Measurements from ENCODE around the gene CMPK2.
A peak's percentile ranks its signal among the peaks of the same experiment; 100 is the strongest.

Gene CMPK2, protein sequence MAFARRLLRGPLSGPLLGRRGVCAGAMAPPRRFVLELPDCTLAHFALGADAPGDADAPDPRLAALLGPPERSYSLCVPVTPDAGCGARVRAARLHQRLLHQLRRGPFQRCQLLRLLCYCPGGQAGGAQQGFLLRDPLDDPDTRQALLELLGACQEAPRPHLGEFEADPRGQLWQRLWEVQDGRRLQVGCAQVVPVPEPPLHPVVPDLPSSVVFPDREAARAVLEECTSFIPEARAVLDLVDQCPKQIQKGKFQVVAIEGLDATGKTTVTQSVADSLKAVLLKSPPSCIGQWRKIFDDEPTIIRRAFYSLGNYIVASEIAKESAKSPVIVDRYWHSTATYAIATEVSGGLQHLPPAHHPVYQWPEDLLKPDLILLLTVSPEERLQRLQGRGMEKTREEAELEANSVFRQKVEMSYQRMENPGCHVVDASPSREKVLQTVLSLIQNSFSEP
- 9.3 to 15.4 (median 9.7) reads per million in 3 donors for total RNA-seq

DNA sequence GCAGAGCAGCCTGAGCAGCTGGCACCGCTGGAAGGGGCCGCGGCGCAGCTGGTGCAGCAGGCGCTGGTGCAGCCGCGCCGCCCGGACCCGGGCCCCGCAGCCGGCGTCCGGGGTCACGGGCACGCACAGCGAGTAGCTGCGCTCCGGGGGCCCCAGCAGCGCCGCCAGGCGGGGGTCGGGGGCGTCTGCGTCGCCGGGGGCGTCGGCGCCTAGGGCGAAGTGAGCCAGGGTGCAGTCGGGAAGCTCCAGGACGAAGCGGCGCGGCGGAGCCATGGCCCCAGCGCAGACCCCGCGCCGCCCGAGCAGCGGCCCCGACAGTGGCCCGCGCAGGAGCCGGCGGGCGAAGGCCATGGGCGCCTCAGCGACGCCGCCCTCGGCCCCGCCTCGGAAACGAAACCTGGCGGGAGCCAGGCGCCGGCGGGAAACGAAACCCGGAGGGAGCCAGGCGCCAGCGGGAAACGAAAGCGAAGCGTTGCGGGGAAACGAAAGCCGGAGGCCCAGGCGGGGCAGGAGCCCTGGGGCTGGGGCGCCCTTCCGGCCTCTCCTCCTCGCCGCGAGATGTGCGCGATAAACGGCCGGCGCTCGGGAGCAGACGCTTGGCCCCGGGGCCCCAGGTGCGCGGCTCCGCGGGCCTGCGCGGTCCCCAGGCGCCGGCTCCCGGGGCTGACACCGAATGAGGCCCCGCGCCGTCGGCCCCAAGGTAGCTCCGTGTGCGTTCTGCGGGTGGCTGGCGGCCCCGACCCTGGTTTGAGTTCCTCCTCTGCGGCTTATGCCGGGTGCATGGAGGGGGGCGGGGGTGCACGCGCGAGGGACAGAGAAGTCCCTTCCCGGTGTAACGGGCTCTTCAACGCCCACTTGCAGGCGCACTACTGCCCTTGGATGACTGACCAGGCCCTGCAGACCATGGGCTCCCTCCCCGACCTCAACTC is at the start of gene CMPK2:
TSS of gene CMPK2 (minus strand) at position 562 of the 929 bp plus-strand sequence. CDS start at position 351, 211 bp downstream.
- H3K4me1 ChIP-seq (ENCODE audit: control insufficient read depth, insufficient read depth, low read length, poor library complexity, severe bottlenecking): no peaks in the 10 kb centered on the region
- H3K9me3 ChIP-seq (ENCODE audit: control insufficient read depth, low read length): no peaks in the 10 kb centered on the region
- H3K36me3 ChIP-seq (ENCODE audit: control insufficient read depth, insufficient read depth, low read length): peaks cover 11% of the 10 kb centered on the region
- no peaks in the 10 kb centered on the region for H3K27me3 ChIP-seq (replicated peaks; ENCODE audit: control insufficient read depth, insufficient read depth, low read length, poor library complexity, severe bottlenecking)
- H3K27ac ChIP-seq (ENCODE audit: insufficient read depth, low read length, poor library complexity, severe bottlenecking): peak within 1 kb of the TSS; percentile 54
- H3K4me3 ChIP-seq (ENCODE audit: insufficient read depth, low read depth, low read length, poor library complexity, severe bottlenecking): peak within 1 kb of the TSS; percentile 78
- DNase-seq: peak; percentile 67 to 69 (median 67)

DNA sequence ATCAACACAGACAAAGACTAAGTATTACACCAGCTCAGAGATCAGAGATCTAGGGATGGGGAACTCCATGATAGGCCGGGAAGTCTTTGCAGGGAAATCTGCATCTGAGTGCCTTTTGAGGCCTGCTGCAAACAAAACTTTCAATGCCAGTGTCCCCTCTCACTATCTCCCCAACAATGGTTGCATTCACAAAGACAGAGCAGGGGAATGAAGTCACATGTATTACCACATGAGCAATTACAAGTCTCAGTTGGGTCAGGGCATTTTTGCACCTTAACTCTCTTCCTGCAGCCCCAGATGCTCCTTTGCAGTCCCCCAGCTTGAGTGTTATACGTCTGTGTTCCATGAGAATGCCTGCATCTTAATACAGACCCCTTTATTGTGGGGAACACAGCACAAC is 49.7 kb upstream of the CMPK2 start:
- Histone ChIP-seq H3K27ac (ENCODE audit: insufficient read depth, low read length, poor library complexity, severe bottlenecking) (no peak overlapping the region), H3K4me3 (ENCODE audit: insufficient read depth, low read depth, low read length, poor library complexity, severe bottlenecking) (no peak overlapping the region), H3K4me1 (ENCODE audit: control insufficient read depth, insufficient read depth, low read length, poor library complexity, severe bottlenecking) (peaks cover 41% of the 10 kb centered on the region), H3K9me3 (ENCODE audit: control insufficient read depth, low read length) (no peaks in the 10 kb centered on the region), H3K36me3 (ENCODE audit: control insufficient read depth, insufficient read depth, low read length) (no peaks in the 10 kb centered on the region), H3K27me3 (replicated peaks; ENCODE audit: control insufficient read depth, insufficient read depth, low read length, poor library complexity, severe bottlenecking) (no peaks in the 10 kb centered on the region)
- no peak for DNase-seq

DNA sequence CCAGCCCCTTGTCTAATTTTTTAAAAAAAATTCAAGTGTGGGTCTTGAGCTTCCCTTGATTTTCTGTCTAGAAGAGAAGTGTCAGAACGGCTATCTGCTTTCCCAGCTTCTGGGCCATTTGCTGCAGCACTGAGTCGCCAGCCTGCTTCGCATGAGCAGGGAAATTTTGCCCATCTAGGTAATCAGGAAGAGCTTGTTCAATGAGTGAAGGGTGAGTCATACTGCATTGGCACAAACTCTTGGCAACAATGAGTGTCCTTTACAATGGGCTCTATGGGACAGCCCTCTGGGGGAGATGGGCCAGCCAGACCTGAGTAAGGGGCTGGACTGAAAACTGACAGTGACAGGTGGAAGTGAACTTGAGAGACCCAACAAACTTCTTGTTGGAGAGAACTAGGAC is 49.1 kb upstream of the CMPK2 start:
- H3K9me3 ChIP-seq (ENCODE audit: control insufficient read depth, low read length): no peaks in the 10 kb centered on the region
- H3K36me3 ChIP-seq (ENCODE audit: control insufficient read depth, insufficient read depth, low read length): no peaks in the 10 kb centered on the region
- H3K4me1 ChIP-seq (ENCODE audit: control insufficient read depth, insufficient read depth, low read length, poor library complexity, severe bottlenecking): peaks cover 47% of the 10 kb centered on the region
- no peak for DNase-seq
- H3K4me3 ChIP-seq (ENCODE audit: insufficient read depth, low read depth, low read length, poor library complexity, severe bottlenecking): no peak overlapping the region
- no peaks in the 10 kb centered on the region for H3K27me3 ChIP-seq (replicated peaks; ENCODE audit: control insufficient read depth, insufficient read depth, low read length, poor library complexity, severe bottlenecking)
- no peak overlapping the region for H3K27ac ChIP-seq (ENCODE audit: insufficient read depth, low read length, poor library complexity, severe bottlenecking)

DNA sequence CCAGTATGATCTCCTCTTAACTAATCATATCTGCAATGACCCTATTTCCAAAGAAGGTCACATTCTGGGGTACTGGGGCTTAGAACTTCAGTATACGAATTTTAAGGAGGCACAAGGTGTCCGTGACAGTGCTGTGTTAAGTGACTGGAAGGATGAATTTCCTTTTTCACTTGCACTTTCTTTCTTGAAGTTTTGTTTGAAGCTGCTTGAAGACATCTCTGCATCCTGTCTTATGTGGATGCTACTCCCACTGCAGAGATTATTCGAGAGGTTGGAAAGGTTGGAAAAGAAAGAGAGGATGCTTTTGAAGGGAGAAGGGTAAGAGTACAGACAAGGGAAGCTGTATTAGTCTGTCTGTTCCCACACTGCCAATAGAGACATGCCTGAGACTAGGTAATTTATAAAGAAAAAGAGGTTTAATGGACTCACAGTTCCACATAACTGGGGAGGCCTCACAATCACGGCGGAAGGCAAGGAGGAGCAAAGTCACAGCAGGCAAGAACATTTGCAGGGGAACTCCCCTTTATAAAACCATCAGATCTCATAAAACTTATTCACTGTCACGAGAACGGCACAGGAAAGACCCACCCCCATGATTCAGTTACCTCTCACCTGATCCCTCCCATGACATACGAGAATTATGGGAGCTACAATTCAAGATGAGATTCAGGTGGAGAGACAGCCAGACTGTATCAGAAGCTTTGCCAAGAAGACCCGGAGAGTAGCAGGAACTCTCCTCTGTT is 47.9 kb upstream of the CMPK2 start:
- H3K4me1 ChIP-seq (ENCODE audit: control insufficient read depth, insufficient read depth, low read length, poor library complexity, severe bottlenecking): peaks cover 57% of the 10 kb centered on the region
- DNase-seq: peak in 1 of 3 donors; percentile 25
- H3K27me3 ChIP-seq (replicated peaks; ENCODE audit: control insufficient read depth, insufficient read depth, low read length, poor library complexity, severe bottlenecking): no peaks in the 10 kb centered on the region
- H3K27ac ChIP-seq (ENCODE audit: insufficient read depth, low read length, poor library complexity, severe bottlenecking): peak overlapping the region; percentile 56
- no peaks in the 10 kb centered on the region for H3K9me3 ChIP-seq (ENCODE audit: control insufficient read depth, low read length)
- no peaks in the 10 kb centered on the region for H3K36me3 ChIP-seq (ENCODE audit: control insufficient read depth, insufficient read depth, low read length)
- H3K4me3 ChIP-seq (ENCODE audit: insufficient read depth, low read depth, low read length, poor library complexity, severe bottlenecking): peak overlapping the region; percentile 41

DNA sequence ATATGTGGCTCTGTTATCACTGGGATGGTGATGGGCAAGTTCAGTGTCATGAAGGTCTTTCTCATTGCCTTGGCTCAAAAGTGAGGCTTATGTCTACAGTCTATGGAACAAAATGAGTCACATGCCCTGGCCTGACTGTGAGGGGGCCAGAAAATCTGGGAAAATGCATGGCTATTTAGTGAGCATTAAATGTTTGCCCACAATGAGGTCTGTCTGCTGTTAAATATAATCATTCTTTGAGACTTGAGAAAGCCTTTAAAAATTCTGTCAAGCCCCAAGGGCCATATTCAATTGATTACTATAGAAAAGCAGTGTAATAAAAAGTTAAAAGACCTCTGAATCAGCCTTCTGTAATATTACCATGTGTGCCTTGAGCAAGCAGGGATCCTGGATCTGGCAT is 46.0 kb upstream of the CMPK2 start:
- no peak for DNase-seq
- Histone ChIP-seq H3K4me3 (ENCODE audit: insufficient read depth, low read depth, low read length, poor library complexity, severe bottlenecking) (no peak overlapping the region), H3K27me3 (replicated peaks; ENCODE audit: control insufficient read depth, insufficient read depth, low read length, poor library complexity, severe bottlenecking) (no peaks in the 10 kb centered on the region), H3K4me1 (ENCODE audit: control insufficient read depth, insufficient read depth, low read length, poor library complexity, severe bottlenecking) (peaks cover 53% of the 10 kb centered on the region), H3K36me3 (ENCODE audit: control insufficient read depth, insufficient read depth, low read length) (no peaks in the 10 kb centered on the region), H3K9me3 (ENCODE audit: control insufficient read depth, low read length) (no peaks in the 10 kb centered on the region), H3K27ac (ENCODE audit: insufficient read depth, low read length, poor library complexity, severe bottlenecking) (no peak overlapping the region)

DNA sequence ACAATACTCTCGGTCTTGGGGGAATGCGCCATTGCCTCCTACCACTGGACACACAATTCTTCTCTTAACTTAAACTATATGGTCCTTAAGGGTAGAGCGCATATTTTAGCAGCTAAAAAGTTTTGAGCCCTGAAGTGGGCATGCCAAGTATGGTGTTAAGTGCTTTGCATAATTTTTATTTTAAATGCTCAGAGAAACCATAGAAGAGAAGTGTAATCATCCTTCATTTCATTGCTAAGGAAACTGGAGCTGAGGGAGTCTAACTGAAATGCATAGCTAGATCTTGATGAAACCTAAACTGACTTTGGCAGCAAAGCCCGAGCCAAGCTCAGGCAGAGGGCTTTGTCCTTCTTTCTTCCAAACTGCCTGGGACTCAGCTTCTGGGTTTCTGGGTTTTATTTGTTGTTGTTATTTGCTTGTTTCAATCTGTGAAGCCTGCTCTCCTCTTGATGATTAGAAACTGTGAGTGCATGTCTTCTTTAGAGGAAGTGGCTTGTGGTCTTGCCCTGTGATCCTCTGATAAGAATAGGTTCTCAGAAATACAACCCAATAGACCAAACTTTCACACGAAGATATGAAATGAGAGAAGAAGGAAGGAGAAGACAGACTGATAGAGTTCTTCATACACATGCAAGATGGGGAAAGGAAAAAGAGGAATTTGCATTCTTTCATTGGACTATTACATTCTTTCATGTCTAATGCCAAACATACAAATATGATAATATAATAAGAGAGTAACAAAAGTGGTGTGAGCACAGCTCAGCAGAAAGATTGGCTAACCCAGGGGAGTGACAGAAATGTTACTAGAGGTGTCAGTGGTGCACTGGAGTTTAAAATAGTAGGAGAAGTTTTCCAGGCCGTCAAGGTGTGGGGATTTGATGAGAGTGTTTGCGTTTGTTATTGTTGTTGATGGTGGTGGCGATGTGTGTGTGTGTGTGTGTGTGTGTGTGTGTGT is 44.0 kb upstream of the CMPK2 start:
- Histone ChIP-seq H3K27me3 (replicated peaks; ENCODE audit: control insufficient read depth, insufficient read depth, low read length, poor library complexity, severe bottlenecking) (no peaks in the 10 kb centered on the region), H3K4me3 (ENCODE audit: insufficient read depth, low read depth, low read length, poor library complexity, severe bottlenecking) (no peak overlapping the region), H3K4me1 (ENCODE audit: control insufficient read depth, insufficient read depth, low read length, poor library complexity, severe bottlenecking) (peaks cover 59% of the 10 kb centered on the region), H3K27ac (ENCODE audit: insufficient read depth, low read length, poor library complexity, severe bottlenecking) (peak overlapping the region; percentile 62), H3K9me3 (ENCODE audit: control insufficient read depth, low read length) (no peaks in the 10 kb centered on the region), H3K36me3 (ENCODE audit: control insufficient read depth, insufficient read depth, low read length) (no peaks in the 10 kb centered on the region)
- peak in 1 of 3 donors; percentile 25 for DNase-seq

DNA sequence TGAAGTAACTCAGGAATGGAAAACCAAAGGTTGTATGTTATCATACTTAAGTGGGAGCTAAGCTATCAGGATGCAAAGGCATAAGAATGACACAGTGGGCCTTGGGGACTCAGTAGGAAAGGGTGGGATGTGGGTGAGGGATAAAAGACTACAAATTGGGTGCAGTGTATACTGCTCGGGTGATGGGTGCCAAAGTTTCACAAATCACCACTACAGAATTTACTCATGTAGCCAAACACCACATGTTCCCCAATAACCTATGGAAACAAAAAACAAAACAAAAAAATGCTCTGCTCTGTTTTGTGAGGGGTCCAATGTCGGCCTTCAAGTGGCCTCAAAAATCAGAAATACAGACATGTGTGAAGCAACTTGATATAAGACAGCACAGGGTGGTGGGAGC is 42.6 kb upstream of the CMPK2 start:
- H3K27me3 ChIP-seq (replicated peaks; ENCODE audit: control insufficient read depth, insufficient read depth, low read length, poor library complexity, severe bottlenecking): no peaks in the 10 kb centered on the region
- DNase-seq: no peak
- no peaks in the 10 kb centered on the region for H3K36me3 ChIP-seq (ENCODE audit: control insufficient read depth, insufficient read depth, low read length)
- no peak overlapping the region for H3K4me3 ChIP-seq (ENCODE audit: insufficient read depth, low read depth, low read length, poor library complexity, severe bottlenecking)
- no peaks in the 10 kb centered on the region for H3K9me3 ChIP-seq (ENCODE audit: control insufficient read depth, low read length)
- H3K4me1 ChIP-seq (ENCODE audit: control insufficient read depth, insufficient read depth, low read length, poor library complexity, severe bottlenecking): peaks cover 51% of the 10 kb centered on the region
- no peak overlapping the region for H3K27ac ChIP-seq (ENCODE audit: insufficient read depth, low read length, poor library complexity, severe bottlenecking)

DNA sequence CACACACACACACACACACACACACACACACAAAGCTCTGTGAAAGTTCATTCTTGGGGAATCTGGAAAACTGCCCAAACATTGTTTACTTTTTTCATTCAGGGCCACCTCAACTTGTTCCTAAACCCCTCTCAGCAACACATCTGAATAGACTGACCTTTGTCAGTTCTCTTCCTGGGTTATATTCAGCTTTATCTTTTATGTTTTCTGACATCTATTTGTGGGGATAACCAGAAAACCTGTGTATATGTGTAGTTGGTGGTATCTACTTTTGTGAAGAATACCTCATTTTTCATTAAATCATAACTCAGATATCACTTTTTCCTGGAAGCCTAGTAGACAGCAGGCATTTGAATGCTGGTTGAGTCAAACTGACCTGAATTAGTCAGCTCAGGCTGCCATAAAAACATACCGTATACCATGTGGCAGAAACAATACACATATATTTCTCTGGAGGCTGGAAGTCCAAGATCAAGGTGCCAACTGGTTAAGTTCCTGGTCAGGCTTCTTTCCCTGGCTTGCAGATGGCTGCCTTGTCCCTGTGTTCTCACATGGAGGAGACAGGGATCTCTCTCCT is 40.5 kb upstream of the CMPK2 start:
- Histone ChIP-seq H3K27ac (ENCODE audit: insufficient read depth, low read length, poor library complexity, severe bottlenecking) (no peak overlapping the region), H3K4me3 (ENCODE audit: insufficient read depth, low read depth, low read length, poor library complexity, severe bottlenecking) (no peak overlapping the region), H3K9me3 (ENCODE audit: control insufficient read depth, low read length) (no peaks in the 10 kb centered on the region), H3K4me1 (ENCODE audit: control insufficient read depth, insufficient read depth, low read length, poor library complexity, severe bottlenecking) (peaks cover 32% of the 10 kb centered on the region), H3K36me3 (ENCODE audit: control insufficient read depth, insufficient read depth, low read length) (no peaks in the 10 kb centered on the region), H3K27me3 (replicated peaks; ENCODE audit: control insufficient read depth, insufficient read depth, low read length, poor library complexity, severe bottlenecking) (no peaks in the 10 kb centered on the region)
- no peak for DNase-seq
